Sigmoid colon (tissue), 4 donors: ENCODE data around the gene MYO18A.

Experiments used
- EP300 ChIP-seq, 4 donors: sonication (generic); formaldehyde crosslinking; IDR thresholded peaks; one replicate each; pipeline ENCODE4 v1.6.1; 2017; ENCODE audit warnings: antibody characterized with exemption in 4 of 4
- POLR2A ChIP-seq, 2 donors: fragments of 450-650 bp; IDR thresholded peaks; one replicate each; pipeline ENCODE4 v1.6.1; 2016; ENCODE audit warnings: antibody characterized with exemption in 2 of 2, mild to moderate bottlenecking in 2 of 2, moderate library complexity in 2 of 2
- TF ChIP-seq, protein P1 (sequence below), 4 experiments: fragments of 450-650 bp in 3 of 4; fragments of 200-600 bp in 1 of 4; IDR thresholded peaks; one replicate each; pipeline ENCODE4 v1.5.1; 2016 to 2019; ENCODE audit warnings: antibody characterized with exemption in 4 of 4, mild to moderate bottlenecking in 3 of 4, moderate library complexity in 2 of 4

DNA sequence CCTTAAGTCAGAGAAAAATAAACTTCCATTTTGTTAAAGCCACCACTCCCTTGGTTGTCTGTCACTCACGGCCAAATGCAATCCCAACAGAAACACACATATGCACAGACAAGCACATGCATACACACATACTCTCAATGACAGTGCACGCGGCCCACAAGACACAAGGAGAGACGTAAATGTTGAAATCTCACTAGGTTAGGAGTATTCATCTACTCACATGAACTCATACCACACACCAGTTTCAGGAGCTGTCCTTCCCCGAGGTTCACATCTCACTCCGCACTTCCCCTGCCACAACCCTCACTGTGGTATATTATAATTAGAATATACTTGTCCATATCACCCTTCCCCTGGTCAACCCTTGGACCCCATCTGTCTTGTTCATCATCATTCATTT is 36.0 kb upstream of the MYO18A start:
- TF ChIP-seq EP300 (IDR thresholded peaks at IDR 0.05) (no peak), POLR2A (IDR thresholded peaks at IDR 0.05) (no peak)
- TF ChIP-seq, protein P1, sequence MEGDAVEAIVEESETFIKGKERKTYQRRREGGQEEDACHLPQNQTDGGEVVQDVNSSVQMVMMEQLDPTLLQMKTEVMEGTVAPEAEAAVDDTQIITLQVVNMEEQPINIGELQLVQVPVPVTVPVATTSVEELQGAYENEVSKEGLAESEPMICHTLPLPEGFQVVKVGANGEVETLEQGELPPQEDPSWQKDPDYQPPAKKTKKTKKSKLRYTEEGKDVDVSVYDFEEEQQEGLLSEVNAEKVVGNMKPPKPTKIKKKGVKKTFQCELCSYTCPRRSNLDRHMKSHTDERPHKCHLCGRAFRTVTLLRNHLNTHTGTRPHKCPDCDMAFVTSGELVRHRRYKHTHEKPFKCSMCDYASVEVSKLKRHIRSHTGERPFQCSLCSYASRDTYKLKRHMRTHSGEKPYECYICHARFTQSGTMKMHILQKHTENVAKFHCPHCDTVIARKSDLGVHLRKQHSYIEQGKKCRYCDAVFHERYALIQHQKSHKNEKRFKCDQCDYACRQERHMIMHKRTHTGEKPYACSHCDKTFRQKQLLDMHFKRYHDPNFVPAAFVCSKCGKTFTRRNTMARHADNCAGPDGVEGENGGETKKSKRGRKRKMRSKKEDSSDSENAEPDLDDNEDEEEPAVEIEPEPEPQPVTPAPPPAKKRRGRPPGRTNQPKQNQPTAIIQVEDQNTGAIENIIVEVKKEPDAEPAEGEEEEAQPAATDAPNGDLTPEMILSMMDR (IDR thresholded peaks at IDR 0.05) = no peak
